ENCODE measurements around the gene CDC42EP3.
A peak's percentile ranks its signal among the peaks of the same experiment; 100 is the strongest.

The CDC42EP3 gene

GRCh38 chr2:37671009-37671815 is at the start of gene CDC42EP3:
CDC42EP3 (minus strand) TSS chr2:37671642; CDS start chr2:37646587, 25,055 bp downstream.
- no peaks in the 10 kb centered on the region for H3K27me3 Mint-ChIP-seq
- peak within 1 kb of the TSS; percentile 95 for H3K4me3 Mint-ChIP-seq
- H3K36me3 Mint-ChIP-seq: no peaks in the 10 kb centered on the region
- H3K9me3 Mint-ChIP-seq (ENCODE audit: low read depth): no peaks in the 10 kb centered on the region
- peaks cover 58% of the 10 kb centered on the region for H3K4me1 Mint-ChIP-seq (ENCODE audit: low read depth)
- H3K27ac Mint-ChIP-seq: peak within 1 kb of the TSS; percentile 91

GRCh38 chr2:37721201-37721560 is 49.7 kb upstream of the CDC42EP3 start:
- peaks cover 8% of the 10 kb centered on the region for H3K4me1 Mint-ChIP-seq (ENCODE audit: low read depth)
- peaks cover 2% of the 10 kb centered on the region for H3K36me3 Mint-ChIP-seq
- H3K4me3 Mint-ChIP-seq: no peak overlapping the region
- no peak overlapping the region for H3K27ac Mint-ChIP-seq
- H3K27me3 Mint-ChIP-seq: no peaks in the 10 kb centered on the region
- H3K9me3 Mint-ChIP-seq (ENCODE audit: low read depth): no peaks in the 10 kb centered on the region

DNA sequence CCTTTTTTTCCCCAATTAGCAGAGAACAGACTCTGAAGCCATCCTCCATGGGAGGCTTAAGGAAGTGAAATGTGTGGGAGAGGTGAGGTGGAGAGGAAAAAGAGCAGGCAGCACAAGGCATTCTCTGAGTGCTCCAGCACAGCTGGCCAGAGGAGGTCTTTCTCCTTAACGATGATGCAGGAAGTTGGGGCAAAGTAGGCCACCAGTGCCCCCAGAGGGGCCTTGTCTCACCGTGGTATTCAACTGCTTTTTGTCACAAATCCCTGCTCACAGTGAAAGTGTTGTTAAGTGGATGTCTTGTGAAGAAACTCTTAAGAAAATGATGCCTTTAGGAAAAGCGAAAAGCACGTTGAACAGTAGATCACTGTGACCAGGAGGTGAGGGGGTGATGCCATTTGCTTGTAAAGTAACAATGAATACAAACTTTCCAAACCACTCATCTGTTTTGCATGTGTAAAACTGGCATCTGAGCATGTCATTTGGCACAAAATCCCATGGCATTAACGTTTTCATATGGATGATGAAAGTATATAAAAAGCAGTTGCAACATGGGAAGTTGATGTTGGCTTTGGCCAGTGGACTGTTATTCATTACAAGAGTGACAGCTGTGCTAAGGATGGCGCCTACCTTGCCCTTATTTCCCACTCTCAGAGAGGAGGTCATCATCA is 49.2 kb upstream of the CDC42EP3 start:
- Mint-ChIP-seq H3K27me3 (no peaks in the 10 kb centered on the region), H3K4me1 (ENCODE audit: low read depth) (peaks cover 8% of the 10 kb centered on the region), H3K36me3 (peaks cover 2% of the 10 kb centered on the region), H3K27ac (no peak overlapping the region), H3K4me3 (no peak overlapping the region), H3K9me3 (ENCODE audit: low read depth) (no peaks in the 10 kb centered on the region)

- H3K4me3 Mint-ChIP-seq: no peak overlapping the region
- no peak overlapping the region for H3K27ac Mint-ChIP-seq
- peaks cover 8% of the 10 kb centered on the region for H3K36me3 Mint-ChIP-seq
- H3K9me3 Mint-ChIP-seq (ENCODE audit: low read depth): peaks cover 7% of the 10 kb centered on the region
- no peaks in the 10 kb centered on the region for H3K27me3 Mint-ChIP-seq
- H3K4me1 Mint-ChIP-seq (ENCODE audit: low read depth): peaks cover 15% of the 10 kb centered on the region
Observed at GRCh38 chr2:37718515-37719161, 47.2 kb upstream of the CDC42EP3 start.

- Mint-ChIP-seq H3K27me3 (no peaks in the 10 kb centered on the region), H3K27ac (peak overlapping the region; percentile 13)
Observed at GRCh38 chr2:37713258-37713700, 41.8 kb upstream of the CDC42EP3 start.

DNA sequence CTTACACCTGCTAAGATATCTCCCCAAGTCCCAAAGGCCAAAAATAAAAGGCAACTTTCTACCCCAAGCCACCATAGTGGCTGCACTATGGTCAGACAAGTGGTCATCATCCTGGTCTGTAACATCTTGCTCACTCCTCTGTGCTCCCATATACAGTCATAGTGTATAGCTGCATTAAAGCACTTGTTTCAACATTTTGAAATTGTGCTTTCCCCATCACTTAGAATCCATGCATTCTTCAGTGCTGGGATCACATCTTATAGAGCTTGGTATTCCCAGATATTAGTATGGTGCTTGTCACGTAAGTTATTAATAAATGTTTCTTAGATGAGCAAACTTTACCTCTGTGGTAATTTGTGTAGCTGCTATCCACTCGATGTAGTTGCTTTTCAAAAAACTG is 40.4 kb upstream of the CDC42EP3 start:
- peaks cover 43% of the 10 kb centered on the region for H3K4me1 Mint-ChIP-seq (ENCODE audit: low read depth)
- peak overlapping the region; percentile 35 for H3K27ac Mint-ChIP-seq
- H3K4me3 Mint-ChIP-seq: peak overlapping the region; percentile 4
- peaks cover 8% of the 10 kb centered on the region for H3K36me3 Mint-ChIP-seq
- no peaks in the 10 kb centered on the region for H3K27me3 Mint-ChIP-seq
- peaks cover 7% of the 10 kb centered on the region for H3K9me3 Mint-ChIP-seq (ENCODE audit: low read depth)

More at GRCh38 chr2:37713258-37713700, 41.8 kb upstream of the CDC42EP3 start:
- no peak overlapping the region for H3K4me3 Mint-ChIP-seq
- H3K36me3 Mint-ChIP-seq: peaks cover 8% of the 10 kb centered on the region
- H3K9me3 Mint-ChIP-seq (ENCODE audit: low read depth): peaks cover 7% of the 10 kb centered on the region
- peaks cover 35% of the 10 kb centered on the region for H3K4me1 Mint-ChIP-seq (ENCODE audit: low read depth)

DNA sequence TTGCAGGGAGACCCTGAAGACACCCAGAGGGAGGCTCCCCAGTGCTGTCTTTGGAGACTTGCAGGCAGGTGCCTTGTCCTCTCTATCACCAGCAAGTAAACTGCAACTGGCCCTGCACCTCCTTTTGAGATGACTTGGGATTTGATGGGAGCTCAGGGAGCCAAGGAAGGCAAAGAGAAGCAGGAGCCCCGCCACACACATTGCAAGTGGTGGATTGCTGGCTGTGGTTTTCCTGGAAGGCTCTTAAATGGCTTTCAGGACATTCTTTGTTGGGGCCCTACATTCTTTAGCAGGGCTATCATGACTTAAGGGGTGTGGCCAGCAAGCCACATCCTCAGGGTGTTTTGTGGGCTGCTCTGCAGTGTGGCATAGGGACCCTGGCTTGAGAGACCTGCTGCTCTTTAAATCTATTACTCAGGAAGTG is 39.9 kb upstream of the CDC42EP3 start:
- Mint-ChIP-seq H3K4me1 (ENCODE audit: low read depth) (peaks cover 48% of the 10 kb centered on the region), H3K27me3 (no peaks in the 10 kb centered on the region), H3K4me3 (peak overlapping the region; percentile 4)

GRCh38 chr2:37709111-37709510 is 37.7 kb upstream of the CDC42EP3 start:
- no peak overlapping the region for H3K4me3 Mint-ChIP-seq
- H3K27me3 Mint-ChIP-seq: no peaks in the 10 kb centered on the region
- H3K4me1 Mint-ChIP-seq (ENCODE audit: low read depth): peaks cover 50% of the 10 kb centered on the region
- no peaks in the 10 kb centered on the region for H3K9me3 Mint-ChIP-seq (ENCODE audit: low read depth)
- no peak overlapping the region for H3K27ac Mint-ChIP-seq
- peaks cover 1% of the 10 kb centered on the region for H3K36me3 Mint-ChIP-seq

More for the DNA sequence above, 39.9 kb upstream of the CDC42EP3 start:
- H3K27ac Mint-ChIP-seq: peak overlapping the region; percentile 35
- peaks cover 7% of the 10 kb centered on the region for H3K36me3 Mint-ChIP-seq
- peaks cover 7% of the 10 kb centered on the region for H3K9me3 Mint-ChIP-seq (ENCODE audit: low read depth)

GRCh38 chr2:37708146-37708545 is 36.7 kb upstream of the CDC42EP3 start:
- H3K36me3 Mint-ChIP-seq: peaks cover 5% of the 10 kb centered on the region
- H3K27me3 Mint-ChIP-seq: no peaks in the 10 kb centered on the region
- no peak overlapping the region for H3K4me3 Mint-ChIP-seq
- H3K4me1 Mint-ChIP-seq (ENCODE audit: low read depth): peaks cover 45% of the 10 kb centered on the region
- H3K27ac Mint-ChIP-seq: no peak overlapping the region
- no peaks in the 10 kb centered on the region for H3K9me3 Mint-ChIP-seq (ENCODE audit: low read depth)

DNA sequence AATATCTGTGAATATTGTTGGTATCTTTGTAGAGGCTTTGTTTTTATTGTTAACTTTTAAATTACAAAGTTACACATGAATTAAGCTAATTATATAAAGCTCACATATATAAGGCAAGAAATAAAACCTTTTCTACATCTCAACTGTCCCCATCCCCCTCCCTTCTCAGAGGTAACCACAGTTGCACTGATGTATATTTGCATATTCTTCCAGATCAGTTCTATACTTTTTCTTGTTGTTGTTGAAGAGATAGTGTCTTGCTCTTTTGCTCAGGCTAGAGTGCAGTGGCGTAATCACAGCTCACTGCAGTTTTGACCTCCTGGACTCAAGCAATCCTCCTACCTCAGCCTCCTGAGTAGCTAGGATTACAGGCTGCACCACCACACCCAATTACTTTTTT is 36.0 kb upstream of the CDC42EP3 start:
- H3K4me1 Mint-ChIP-seq (ENCODE audit: low read depth): peaks cover 41% of the 10 kb centered on the region

DNA sequence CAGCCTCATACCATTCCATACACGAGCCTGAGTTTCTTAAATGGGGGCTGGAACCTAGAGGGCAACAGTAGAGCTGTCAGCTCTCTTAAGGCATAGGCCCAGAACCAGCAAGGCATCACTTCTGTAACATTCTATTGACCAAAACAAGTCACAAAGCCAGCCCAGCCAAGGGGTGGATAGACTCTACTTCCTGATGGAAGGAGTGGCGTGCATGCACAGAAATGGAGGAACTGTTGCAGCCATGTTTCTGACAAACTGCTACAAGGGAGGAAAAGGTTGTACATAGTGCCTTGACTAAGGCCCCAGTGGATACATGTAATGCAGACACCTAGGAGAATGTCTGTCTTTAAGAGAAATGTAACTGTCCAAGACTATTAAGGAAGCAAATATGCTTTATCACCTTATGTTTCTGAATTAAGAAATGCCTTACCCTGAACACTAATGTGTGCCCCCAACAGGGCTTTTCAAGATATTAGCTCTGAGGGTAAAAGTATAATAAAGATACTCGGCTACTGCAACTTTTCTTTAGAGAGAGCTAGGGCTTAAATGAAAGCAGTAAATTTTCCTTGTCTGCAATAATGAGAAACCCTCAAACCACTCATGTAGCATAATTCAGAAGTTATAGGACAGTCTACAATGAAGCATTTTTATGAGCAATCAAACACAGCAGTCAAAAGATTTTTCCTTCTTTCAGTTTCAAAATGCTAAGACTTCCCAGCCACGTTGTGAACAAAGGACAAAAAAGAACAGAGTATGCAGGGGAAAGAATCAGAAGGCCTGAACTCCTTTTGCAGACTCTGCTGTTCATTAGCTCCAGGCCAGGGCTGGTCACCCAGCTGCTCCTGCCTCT is 35.1 kb upstream of the CDC42EP3 start:
- H3K4me3 Mint-ChIP-seq: no peak overlapping the region
- peak overlapping the region; percentile 2 for H3K27ac Mint-ChIP-seq
- H3K9me3 Mint-ChIP-seq (ENCODE audit: low read depth): no peaks in the 10 kb centered on the region

More for the DNA sequence above, 36.0 kb upstream of the CDC42EP3 start:
- Mint-ChIP-seq H3K9me3 (ENCODE audit: low read depth) (no peaks in the 10 kb centered on the region), H3K4me3 (no peak overlapping the region), H3K27me3 (no peaks in the 10 kb centered on the region), H3K36me3 (peaks cover 5% of the 10 kb centered on the region), H3K27ac (no peak overlapping the region)

DNA sequence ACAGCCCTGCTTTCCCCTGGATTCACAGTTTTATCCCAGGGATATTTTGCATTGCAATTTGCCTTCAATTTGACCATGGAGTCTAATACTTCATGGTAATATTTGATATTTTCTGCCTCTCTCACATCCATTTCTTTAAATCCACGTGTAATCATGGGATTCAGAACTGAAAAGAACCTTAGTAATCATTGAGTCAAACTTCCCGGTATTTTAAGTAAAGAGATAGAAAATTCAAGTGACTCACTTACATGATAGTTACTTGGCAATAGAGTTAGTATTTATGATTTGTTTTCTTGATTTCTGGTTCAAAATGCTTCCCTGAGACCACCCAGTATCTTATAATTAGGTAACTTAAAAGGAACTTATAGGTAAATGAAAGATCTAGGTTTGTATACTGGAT is 33.7 kb upstream of the CDC42EP3 start:
- no peaks in the 10 kb centered on the region for H3K27me3 Mint-ChIP-seq
- H3K4me3 Mint-ChIP-seq: no peak overlapping the region
- peaks cover 12% of the 10 kb centered on the region for H3K36me3 Mint-ChIP-seq
- H3K9me3 Mint-ChIP-seq (ENCODE audit: low read depth): no peaks in the 10 kb centered on the region
- peaks cover 22% of the 10 kb centered on the region for H3K4me1 Mint-ChIP-seq (ENCODE audit: low read depth)
- H3K27ac Mint-ChIP-seq: no peak overlapping the region

More for the DNA sequence above, 35.1 kb upstream of the CDC42EP3 start:
- Mint-ChIP-seq H3K36me3 (peaks cover 8% of the 10 kb centered on the region), H3K27me3 (no peaks in the 10 kb centered on the region), H3K4me1 (ENCODE audit: low read depth) (peaks cover 33% of the 10 kb centered on the region)

- Mint-ChIP-seq H3K36me3 (peaks cover 9% of the 10 kb centered on the region), H3K9me3 (ENCODE audit: low read depth) (no peaks in the 10 kb centered on the region)
Observed at GRCh38 chr2:37698931-37699481, 27.6 kb upstream of the CDC42EP3 start.

DNA sequence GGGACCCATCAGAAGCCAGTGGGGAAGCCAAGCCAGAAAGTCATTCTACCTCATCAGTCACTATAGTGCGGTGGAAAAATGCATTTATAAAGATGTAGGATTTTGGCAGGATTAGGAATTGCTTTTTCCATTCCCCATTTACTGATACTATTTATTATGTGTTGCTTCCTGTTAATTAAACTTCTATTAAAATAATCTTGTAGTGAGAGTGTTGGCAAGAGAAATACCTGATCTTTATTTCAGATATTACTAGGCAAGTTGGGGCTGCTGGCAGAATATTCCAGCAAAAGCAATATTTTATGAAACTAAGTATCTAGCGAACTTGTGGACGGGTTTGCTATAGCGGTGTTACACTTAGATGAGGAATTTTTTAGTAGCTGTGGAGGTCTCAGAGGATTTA is 23.9 kb upstream of the CDC42EP3 start:
- Mint-ChIP-seq H3K27ac (no peak overlapping the region), H3K9me3 (ENCODE audit: low read depth) (no peaks in the 10 kb centered on the region), H3K27me3 (no peaks in the 10 kb centered on the region), H3K4me1 (ENCODE audit: low read depth) (no peaks in the 10 kb centered on the region), H3K4me3 (no peak overlapping the region), H3K36me3 (no peaks in the 10 kb centered on the region)

More at GRCh38 chr2:37698931-37699481, 27.6 kb upstream of the CDC42EP3 start:
- Mint-ChIP-seq H3K27me3 (no peaks in the 10 kb centered on the region), H3K27ac (no peak overlapping the region), H3K4me3 (no peak overlapping the region), H3K4me1 (ENCODE audit: low read depth) (peaks cover 3% of the 10 kb centered on the region)

Data from activated naive CD8-positive, alpha-beta T cell (primary cell).